Vein endothelial cell (primary cell): Measurements from ENCODE around the gene LYSMD1. TPM values are rescaled to one million over a fixed set of nuclear protein-coding genes. Genes with fewer than 3 reads are reported as not detected.

ENCODE experiments used
- total RNA-seq: library from RNA; depleted of rRNA; stranded (reverse); fragments of >200 nt; gene quantifications from 2 replicates; pipeline ENCODE4 v1.2.3, GENCODE V29; 2012

Gene LYSMD1
- total RNA-seq: 5.2 TPM in 2 replicates

GRCh38 chr1:151165738-151166504 is at the start of gene LYSMD1, which contains the start of gene SCNM1:
Gene LYSMD1 (minus strand): TSS chr1:151165902. CDS start chr1:151165258, 644 bp downstream.
Gene SCNM1 (plus strand): TSS chr1:151166144. CDS start chr1:151166153, 9 bp downstream.

GRCh38 chr1:151198254-151199127 is 32.8 kb upstream of the LYSMD1 start, which contains the start of gene PIP5K1A:
Gene PIP5K1A (plus strand): TSS chr1:151198552. CDS start chr1:151198997, 445 bp downstream.

GRCh38 chr1:151189637-151190445 is 24.1 kb upstream of the LYSMD1 start, which contains the start of gene VPS72:
Gene VPS72 (minus strand): TSS chr1:151190197. CDS start chr1:151190121, 76 bp downstream.

GRCh38 chr1:151175863-151176262 is 10.2 kb upstream of the LYSMD1 start, which contains the start of gene TMOD4:
Gene TMOD4 (minus strand): TSS chr1:151175981. CDS start chr1:151174875, 1,106 bp downstream.

GRCh38 chr1:151156515-151156819 is 9.2 kb downstream of the LYSMD1 start, which contains the start of gene TNFAIP8L2:
Gene TNFAIP8L2 (plus strand): TSS chr1:151156649. CDS start chr1:151158698, 2,049 bp downstream.

GRCh38 chr1:151146412-151147131 is 19.1 kb downstream of the LYSMD1 start, which contains the start of gene SEMA6C:
Gene SEMA6C (minus strand): TSS chr1:151146631. CDS start chr1:151142621, 4,010 bp downstream.

Other genes with a start within 250 kb of the LYSMD1 start
- 44.4 and 45.6 TPM in 2 replicates for gene SETDB1, start 239.5 kb downstream of the LYSMD1 start, total RNA-seq
- gene CERS2, start 191.1 kb downstream of the LYSMD1 start, total RNA-seq: 129 and 138 TPM in 2 replicates
- gene ANXA9, start 183.6 kb downstream of the LYSMD1 start, total RNA-seq: not detected in 2 replicates
- 13.6 and 15.4 TPM in 2 replicates for gene MINDY1, start 159.0 kb downstream of the LYSMD1 start, total RNA-seq
- gene PRUNE1, start 157.5 kb downstream of the LYSMD1 start, total RNA-seq: 6.4 and 8.8 TPM in 2 replicates
- gene BNIPL, start 129.3 kb downstream of the LYSMD1 start, total RNA-seq: not detected in 2 replicates
- gene C1orf56, start 118.2 kb downstream of the LYSMD1 start, total RNA-seq: 2.5 and 2.6 TPM in 2 replicates
- gene CDC42SE1, start 106.3 kb downstream of the LYSMD1 start, total RNA-seq: 73.2 and 88.8 TPM in 2 replicates
- 9.8 and 12.4 TPM in 2 replicates for gene MLLT11, start 105.5 kb downstream of the LYSMD1 start, total RNA-seq
- 4.6 and 6.8 TPM in 2 replicates for gene GABPB2, start 95.1 kb downstream of the LYSMD1 start, total RNA-seq
- 15.6 and 17.6 TPM in 2 replicates for gene SEMA6C, start 19.3 kb downstream of the LYSMD1 start, total RNA-seq
- not detected in 2 replicates for gene TNFAIP8L2, start 9.3 kb downstream of the LYSMD1 start, total RNA-seq
- gene SCNM1, start 242 bp upstream of the LYSMD1 start, total RNA-seq: 30.4 and 33.4 TPM in 2 replicates
- gene TMOD4, start 10.1 kb upstream of the LYSMD1 start, total RNA-seq: not detected in 2 replicates
- 58.5 and 60.7 TPM in 2 replicates for gene VPS72, start 24.3 kb upstream of the LYSMD1 start, total RNA-seq
- 57.8 and 58.0 TPM in 2 replicates for gene PIP5K1A, start 32.6 kb upstream of the LYSMD1 start, total RNA-seq
- 132 and 160 TPM in 2 replicates for gene PSMD4, start 88.8 kb upstream of the LYSMD1 start, total RNA-seq
- gene ZNF687, start 116.4 kb upstream of the LYSMD1 start, total RNA-seq: 16.4 and 22.9 TPM in 2 replicates
- 41.3 and 47.4 TPM in 2 replicates for gene PI4KB, start 161.5 kb upstream of the LYSMD1 start, total RNA-seq
- gene RFX5, start 181.3 kb upstream of the LYSMD1 start, total RNA-seq: 51.3 and 54.9 TPM in 2 replicates
- gene SELENBP1, start 206.8 kb upstream of the LYSMD1 start, total RNA-seq: 3.3 and 4.2 TPM in 2 replicates
- gene PSMB4, start 233.7 kb upstream of the LYSMD1 start, total RNA-seq: 381 and 398 TPM in 2 replicates